Measurements from ENCODE around the gene B4GALNT4.
A peak's percentile ranks its signal among the peaks of the same experiment; 100 is the strongest.
"Not testable (repeated sequence)": the region's sequence is repeated elsewhere in the genome, so short reads cannot be mapped to it uniquely, and the experiment has no call there.

B4GALNT4 gene

DNA sequence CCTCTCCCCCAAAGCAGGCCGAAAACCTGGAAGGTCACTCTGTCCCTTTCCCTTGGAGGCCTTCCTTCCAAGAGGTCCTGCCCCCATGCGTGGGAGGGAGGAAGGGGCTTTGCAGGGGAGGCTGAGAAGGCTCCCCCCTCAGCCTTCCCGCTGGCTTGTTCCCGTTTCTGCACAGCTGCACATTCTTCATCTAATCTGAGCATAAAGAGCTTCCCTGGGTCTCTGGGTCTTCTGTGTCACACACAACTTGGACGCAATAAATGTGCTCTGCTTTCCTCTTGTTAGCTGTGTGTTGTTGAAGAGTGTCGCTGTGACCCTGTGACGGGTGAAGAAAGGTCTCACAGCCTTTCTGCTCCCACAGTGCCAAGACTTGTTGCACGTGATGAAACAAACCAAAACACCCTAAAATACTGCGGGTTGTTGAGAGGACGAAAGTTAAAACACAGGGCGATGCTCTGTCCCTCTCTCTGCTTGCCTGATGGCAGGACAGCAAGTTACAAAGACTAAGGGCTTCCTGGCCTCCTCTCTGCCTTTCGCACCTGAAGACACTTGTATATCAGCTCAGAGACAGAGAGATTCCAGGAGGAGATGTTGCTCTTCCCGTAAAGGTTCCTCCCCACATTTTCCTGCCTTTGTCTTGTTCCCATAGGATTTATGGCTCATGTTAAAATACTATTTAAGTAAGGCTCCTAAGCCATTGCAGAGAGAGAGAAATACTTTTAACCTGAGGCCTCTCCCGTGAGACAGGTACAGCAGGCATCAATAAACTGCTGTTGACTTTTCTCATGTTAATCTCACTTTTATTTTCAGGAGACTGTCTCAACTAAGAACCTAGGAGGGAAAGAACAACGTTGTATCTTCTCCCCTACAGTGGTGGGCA is 33.3 kb upstream of the B4GALNT4 start:
- DNase-seq (ENCODE audit: low read depth in 2 of 2) = no peak

DNA sequence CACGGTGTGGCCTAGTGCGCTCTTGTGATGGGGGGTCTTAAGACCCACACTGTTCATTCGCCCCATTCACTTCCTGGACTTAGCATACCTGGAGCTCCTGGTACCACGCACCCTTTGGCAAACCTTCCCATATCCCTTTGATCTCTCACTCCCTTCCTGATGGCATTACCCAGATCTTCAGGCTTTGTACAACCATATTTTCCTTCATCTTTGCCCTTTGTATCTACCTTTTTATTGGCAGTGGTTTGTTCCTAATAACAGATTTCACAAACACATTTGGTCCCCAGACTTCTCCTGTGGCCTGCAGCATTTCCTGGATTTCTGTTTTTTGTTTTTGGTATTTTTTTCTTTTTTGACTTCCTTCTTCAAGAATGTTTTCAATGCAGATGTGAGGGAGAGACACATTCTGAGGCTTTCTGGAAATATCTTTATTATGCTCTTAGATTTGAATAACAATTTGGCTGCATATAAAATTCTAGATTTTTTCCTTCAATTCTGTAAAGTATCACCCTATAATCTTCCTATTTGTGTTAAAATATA is 32.6 kb upstream of the B4GALNT4 start:
- DNase-seq (ENCODE audit: low read depth in 2 of 2) = no peak

DNA sequence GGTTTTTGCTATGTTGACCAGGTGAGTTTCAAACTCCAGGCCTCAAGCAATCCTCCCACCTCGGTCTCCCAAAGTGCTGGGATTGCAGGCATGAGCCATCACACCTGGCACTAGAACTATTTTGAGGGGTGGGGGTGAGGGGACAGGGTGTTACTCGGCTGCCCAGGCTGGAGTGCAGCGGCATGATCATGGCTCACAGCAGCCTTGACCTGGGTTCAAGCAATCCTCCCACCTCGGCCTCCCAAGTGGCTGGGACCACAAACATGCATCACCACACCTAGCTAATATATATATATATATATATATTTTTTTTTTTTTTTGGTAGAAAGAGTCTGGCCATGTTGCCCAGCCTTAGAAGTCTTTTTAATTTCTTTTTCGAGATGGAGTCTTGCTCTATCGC is 31.6 kb upstream of the B4GALNT4 start:
- no peak for DNase-seq (ENCODE audit: low read depth in 2 of 2)

DNA sequence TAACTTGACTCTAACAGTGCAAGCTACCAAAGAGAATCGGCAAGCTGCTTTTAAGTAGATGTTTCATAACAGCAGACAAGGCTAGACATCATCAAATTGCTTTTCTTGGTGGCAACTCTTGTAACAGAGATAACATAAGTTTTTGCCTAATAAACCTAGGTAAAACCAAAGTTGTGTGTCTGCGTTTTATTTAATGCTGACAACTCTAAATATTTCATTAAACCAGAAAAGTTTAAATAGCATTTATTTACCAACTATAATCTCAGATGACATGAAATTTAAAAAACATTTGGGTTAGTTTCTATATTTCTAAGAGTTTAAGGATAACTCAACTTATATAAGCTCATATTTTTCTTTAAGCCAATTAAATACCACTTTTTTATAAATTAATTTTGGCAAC is 29.3 kb upstream of the B4GALNT4 start:
- DNase-seq (ENCODE audit: low read depth in 2 of 2) = no peak

DNA sequence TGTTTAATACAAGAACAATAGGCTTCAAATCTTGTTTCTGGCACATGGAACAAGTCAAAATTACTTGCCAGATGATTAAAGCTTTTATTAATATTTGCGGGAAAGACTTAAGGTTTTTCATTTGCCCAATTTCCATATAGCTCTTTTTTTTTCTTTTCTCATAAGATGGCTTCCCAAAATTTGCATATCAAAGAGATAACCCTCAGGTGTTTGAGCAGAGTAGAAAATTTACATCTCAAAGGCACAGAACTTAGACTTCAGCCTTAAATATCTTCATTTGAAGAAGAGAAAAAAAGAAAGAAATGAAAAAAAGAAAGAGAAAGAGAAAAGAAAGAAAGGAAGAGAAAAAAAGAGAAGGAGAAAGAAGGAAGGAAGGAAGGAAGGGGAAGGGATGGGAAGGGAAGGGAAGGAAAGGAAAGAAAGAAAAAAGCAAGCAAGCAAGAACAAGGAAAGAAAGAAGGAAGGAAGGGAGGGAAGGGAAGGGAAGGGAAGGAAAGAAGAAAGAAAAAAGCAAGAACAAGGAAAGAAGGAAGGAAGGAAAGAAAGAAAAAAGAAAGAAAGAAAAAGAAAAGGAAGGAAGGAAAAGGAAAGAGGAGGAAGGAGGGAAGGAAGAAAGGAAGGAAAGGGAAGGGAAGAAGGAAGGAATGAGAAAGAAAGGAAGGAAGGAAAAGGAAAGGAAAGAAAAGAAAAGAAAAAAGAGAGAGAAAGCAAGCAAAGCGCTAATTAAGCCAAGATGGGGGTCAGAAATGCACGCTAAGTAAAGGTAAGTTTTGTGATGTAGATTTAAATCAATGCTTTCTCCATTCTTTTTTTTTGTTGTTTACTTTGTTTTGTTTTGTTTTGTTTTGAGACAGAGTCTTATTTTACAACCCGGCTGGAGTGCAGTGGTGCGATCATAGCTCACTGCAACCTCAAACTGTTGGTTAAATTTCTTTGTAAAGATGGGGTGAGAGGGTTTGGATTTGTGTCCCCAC is 28.5 kb upstream of the B4GALNT4 start:
- DNase-seq (ENCODE audit: low read depth in 2 of 2) = no peak

DNA sequence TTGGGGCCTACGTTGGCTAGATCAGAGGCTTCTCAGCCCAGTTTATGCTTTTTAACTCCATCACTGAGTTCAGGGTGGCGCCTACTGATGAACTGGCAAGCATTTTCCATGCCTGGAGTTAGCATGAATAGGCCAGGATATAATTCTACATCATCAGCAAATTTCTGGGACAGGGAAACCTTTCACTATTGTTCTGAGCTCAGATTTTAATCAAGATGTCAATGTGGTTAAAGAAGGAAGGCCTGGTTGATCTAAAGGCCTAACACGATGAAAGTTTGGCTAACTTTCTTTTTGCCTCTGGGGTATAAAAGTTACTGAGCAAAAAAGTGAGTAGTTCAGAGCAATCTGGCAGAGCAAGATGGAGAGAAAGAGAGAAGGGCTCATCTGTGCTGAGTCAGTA is 27.0 kb upstream of the B4GALNT4 start:
- no peak for DNase-seq (ENCODE audit: low read depth in 2 of 2)

DNA sequence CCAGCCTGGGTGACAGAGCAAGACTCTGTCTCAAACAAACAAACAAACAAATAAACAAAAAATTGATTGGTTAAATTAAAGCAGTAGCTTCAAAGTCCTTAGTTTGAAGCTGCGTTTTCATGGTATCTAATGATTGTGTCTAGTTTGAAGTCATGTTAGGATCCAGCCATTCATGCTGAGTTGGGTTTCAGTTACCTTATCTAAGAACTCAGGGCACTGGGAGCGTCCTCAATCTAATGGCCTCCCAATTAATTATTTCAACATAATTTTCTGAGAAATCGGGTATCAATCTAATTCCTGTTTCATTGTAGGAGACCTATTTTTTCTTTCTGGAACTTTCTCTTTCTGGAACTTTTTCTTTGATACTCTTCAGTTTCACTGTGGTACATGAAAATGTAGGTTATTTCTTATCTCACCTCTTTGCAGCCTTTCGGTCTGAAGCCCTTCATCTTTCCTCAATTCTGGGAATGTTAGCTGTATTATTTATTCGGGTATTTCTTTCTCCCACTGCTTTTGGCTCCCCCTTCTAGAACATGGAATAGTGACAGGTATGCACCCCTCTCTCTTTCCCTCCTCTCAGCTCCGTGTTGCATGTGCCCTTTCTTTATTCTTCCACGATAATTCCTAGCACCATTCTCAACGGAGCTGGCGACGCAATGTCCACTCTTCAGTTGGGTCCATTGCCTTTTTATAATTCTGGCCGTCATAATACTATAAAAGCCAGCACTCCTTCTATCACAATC is 24.3 kb upstream of the B4GALNT4 start:
- no peak for DNase-seq (ENCODE audit: low read depth in 2 of 2)

DNA sequence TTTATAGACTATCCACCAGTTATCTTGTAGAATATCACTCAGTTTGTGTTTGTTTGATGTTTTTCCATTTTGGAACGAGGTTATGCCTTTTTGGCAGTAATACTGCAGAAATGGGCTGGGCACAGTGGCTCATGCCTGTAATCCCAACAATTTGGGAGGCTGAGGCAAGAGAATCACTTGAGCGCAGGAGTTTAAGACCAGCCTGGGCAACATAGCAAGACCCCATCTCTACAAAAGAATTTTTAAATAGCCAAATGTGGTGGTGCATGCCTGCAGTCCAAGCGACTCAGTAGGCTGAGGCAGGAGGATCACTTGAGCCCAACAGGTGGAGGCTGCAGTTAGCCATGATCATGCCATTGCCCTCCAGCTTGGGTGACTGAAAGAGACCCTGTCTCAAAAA is 22.8 kb upstream of the B4GALNT4 start:
- no peak for DNase-seq (ENCODE audit: low read depth in 2 of 2)

DNA sequence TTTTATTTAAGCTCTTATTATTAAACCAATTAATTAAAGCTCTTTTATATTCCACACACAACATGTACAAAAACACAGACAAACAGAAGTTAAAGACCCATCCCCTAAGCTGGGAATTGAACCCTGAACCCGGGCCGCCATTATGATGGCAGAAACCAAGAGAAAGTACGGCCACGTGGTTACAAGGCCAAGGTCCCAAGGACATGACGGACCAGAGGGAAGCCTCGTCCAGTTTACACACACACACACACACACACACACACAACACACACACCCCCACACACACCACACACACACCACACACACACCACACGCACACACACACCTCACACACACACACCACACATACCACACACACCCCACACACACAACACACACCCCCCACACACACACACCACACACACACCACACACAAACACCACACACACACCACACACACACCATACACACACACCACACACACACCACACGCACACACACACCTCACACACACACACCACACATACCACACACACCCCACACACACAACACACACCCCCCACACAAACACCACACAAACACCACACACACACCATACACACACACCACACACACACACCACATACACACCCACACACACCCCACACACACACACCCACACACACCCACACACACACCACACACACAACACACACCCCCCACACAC is 19.9 kb upstream of the B4GALNT4 start:
- DNase-seq (ENCODE audit: low read depth in 2 of 2) = not testable (repeated sequence)

DNA sequence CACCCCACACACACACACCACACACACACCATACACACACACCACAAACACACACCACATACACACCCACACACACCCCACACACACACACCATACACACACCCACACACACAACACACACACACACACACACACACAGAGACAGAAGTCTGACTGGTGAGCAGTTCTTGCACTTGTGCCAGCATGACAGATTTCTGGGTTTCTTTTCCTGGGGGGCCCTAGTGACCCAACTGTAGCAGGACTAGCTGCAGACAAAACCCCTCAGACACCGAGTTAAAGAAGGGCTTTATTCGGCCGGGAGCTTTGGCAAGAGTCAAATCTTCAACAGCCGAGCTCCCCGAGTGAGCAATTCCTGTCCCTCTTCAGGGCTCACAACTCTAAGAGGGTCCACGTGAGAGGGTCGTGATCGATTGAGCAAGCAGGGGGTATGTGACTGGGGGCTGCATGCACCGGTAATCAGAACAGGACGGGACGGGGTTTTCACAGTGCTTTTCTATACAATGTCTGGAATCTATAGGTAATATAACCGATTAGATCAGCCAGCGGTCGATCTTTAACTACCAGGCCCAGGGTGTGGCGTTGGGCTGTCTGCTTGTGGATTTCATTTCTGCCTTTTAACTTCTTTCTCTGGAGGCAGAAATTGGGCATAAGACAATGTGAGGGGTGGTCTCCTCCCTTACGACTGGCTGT is 19.1 kb upstream of the B4GALNT4 start:
- not testable (repeated sequence) for DNase-seq (ENCODE audit: low read depth in 2 of 2)

DNA sequence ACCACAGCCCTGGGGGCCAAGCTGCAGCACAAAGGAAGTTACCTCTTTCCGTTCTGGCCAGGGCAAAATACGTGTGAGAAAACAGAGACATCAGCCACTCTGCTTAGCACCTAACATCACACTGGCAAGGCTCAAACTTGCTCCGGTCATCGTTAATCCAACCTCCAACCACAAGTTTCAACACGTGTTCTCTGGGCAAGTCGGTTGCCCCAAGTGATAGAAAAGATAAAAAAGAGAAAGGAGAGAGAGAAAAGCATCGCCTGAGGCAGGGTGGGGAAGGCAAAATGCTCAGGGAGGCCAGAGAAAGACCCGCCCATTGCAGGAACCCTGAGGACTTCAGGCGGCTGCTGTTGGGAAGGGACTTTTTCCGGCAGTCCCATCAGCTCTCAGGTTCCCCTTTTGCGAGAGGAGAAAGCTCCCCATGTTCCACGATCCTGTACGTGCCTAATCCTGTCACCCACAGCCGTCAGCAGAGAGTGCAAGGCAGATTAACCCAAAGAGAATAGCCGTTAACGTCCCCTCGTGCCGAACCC is 18.5 kb upstream of the B4GALNT4 start:
- no peak for DNase-seq (ENCODE audit: low read depth in 2 of 2)

DNA sequence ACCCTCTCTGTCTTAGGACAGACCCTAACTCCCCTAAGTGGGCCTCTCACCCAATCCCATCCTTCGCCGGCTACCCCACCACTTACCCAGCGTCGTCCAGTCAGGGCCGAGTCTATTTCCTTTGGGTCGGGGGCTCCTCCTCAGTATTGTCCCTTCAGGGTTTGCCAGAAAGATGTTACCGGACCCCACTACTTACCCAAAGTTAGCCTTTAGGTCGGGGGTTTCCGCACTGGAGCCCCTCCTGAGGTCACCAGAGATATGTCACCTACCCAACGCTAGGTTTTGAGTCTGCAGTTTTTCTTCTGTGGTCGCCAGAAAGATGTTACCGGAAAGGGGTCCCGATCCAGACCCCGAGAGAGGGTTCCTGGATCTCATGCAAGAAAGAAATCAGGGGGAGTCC is 17.9 kb upstream of the B4GALNT4 start:
- no peak for DNase-seq (ENCODE audit: low read depth in 2 of 2)

DNA sequence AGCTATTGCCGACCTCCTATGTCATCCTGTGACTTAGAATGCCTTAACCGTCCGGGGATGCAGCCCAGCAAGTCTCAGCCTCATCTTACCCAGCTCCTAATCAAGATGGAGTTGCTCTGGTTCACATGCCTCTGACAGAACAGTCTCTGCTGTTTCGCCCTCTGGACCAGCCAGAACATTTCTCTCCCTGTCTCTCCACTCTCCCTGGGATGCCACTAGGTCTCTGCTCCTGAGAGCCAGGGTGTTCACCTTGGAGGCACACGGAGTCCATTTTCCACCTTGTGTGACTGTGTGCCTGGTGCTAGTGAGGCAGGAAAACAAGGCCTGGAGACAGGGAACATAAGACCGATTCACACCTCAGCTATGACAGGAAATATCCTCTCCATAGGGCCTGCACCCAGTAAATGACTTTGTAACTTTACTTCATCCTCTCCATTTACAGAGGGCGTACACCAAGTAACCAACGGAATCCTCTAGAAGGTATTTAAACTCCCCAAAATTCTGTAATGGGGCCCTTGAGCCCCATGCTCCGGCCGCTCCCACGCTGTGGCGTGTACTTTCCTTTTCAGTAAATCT is 16.8 kb upstream of the B4GALNT4 start:
- no peak for DNase-seq (ENCODE audit: low read depth in 2 of 2)

DNA sequence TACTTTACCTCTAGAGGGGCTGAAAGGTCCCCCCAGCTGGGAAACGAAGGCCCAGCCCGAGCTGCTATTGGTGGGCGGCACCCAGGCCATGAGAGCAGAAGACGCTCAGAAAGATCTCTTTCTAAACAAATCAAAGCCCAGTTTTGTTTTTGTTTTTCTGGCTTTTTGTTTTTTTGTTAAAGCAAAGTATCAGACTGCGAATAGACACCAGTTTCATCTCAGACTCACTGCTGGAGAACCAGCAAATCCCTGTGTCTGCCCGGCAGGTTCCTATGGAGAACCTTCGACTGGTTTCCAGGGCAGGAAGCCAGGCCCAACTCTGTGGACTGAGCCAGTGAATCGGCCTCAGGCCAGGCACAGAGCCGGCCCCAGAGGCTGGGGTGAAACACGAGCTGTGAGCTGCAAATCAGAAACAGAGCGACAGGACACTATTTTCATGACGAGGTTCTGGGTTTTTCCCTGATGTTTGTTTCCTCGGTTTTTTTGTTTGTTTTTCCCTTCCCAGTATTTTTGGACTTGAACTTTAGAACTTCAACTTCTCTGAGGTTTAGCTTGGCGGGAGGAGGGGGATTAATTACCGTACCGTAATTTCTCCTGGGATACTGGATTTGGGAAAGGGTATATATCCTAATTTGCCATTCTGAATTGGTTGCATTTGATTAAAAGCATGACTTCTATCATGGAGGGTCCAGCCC is 16.0 kb upstream of the B4GALNT4 start:
- no peak for DNase-seq (ENCODE audit: low read depth in 2 of 2)

DNA sequence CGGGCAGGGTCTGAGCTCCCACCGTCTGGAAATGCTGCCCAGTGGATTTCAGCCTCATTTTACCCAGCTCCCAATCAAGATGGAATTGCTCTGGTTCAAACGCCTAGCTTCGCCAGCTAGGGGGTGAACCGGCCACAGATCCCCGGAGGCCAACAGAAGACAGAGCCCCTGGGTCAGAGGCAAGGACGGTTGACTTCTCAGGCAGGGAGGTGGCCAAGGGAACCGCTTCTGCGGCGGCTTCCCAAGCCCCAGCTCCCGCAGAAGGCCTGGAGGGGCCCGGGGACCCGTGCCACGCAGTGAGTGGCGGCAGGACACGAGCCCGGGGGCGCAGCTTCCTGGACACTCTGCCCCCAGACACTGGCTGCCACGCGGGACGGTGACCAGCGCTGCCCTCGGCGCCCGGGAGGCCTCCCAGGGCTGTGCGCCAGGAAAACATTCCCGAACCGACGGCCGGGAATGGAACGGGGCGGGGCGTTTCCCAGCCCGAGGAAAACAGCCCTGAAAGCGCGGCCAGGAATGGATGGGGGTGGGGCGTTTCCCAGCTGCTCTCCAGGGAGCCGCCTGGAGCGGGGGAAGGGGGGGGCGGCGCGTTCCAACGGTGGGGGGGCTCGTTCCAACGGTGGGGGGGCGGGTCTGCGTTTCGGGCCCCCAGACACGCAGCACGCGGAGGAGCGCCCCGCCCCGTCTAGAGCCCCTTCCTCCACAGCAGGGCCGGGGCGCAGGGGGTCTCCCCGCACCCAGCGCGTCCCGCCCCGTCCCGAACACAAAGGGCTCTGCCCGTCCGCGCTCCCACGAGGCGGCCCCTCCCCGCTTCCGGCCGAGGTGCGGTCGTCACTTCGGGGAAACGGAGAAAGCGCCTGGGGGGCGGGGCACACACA is 13.5 kb upstream of the B4GALNT4 start:
- peak; percentile 72 to 84 for DNase-seq (ENCODE audit: low read depth in 2 of 2)

DNA sequence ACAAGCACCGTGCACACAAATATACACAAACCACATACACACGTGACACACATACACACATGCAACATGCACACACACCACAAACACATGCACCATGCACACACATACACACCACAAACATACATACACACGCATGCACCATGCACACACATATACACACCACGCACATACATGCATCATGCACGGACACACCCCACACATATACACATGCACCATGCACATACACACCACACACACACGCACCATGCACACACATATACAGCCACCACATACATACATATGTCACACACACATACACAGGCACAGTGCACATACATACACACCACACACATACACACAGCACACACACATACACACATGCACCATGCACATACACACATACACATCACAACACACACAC is 12.7 kb upstream of the B4GALNT4 start:
- DNase-seq (ENCODE audit: low read depth in 2 of 2) = no peak

DNA sequence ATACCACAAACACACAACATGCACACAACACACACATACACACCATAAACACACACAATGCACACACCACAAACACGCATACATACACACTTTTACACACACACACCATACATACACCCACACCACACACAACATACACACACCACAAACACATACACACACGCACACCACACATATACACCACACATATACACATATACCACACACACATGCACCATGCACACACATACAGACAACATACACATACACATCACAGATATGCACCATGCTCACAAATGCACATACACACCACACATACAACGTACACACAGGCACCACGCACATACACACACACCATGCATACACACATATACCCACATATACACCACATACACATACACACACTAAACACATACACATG is 11.7 kb upstream of the B4GALNT4 start:
- no peak for DNase-seq (ENCODE audit: low read depth in 2 of 2)

DNA sequence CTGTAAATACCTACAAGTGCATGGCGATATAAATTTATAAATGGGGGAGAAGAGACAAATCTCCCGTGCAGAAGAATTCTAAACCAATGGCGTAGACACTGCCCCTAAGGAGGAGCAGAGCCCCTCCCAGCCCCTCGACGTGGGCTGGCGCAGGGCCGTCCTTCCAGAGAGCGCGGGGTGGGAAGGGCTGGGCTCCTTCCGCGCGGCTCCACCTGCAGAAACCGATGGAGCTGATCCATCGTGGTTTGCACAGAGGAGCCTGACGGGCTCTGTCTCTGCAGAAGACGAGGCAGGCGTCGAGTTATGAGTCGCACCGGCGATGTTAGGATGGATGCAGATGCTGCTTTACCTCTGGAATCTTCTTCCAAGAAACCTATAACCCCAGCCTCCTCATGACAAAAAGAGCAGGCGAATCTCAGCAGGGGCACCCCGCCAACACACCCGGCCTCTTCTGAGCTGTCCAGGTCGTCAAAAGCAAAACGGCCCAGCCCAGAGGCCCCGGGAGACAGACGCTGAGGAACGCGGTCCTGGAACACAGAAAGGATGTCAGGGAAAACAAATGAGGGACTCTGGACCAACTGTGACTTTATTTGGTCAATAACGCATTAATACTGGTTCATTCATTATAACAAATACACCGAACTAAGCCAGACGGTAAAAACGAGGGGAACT is 11.0 kb upstream of the B4GALNT4 start:
- no peak for DNase-seq (ENCODE audit: low read depth in 2 of 2)

All from stimulated activated CD4-positive, alpha-beta T cell treated with anti-CD3 and anti-CD28 coated beads, Interleukin-1b, Interleukin-23, amount 100 ng/mL, for 1 hour (primary cell).